Stromal cell of bone marrow (primary cell): ENCODE results near the gene EBP.
"Not testable (repeated sequence)": the region's sequence is repeated elsewhere in the genome, so short reads cannot be mapped to it uniquely, and the experiment has no call there.

Experiments used
- DNase-seq: peaks from one replicate; pipeline ENCODE4 v3.0.0-alpha.2; 2012; ENCODE audit warnings: low read depth

Gene EBP

GRCh38 chrX:48493890-48494364, 27.7 kb upstream of the EBP start:
- no peak for DNase-seq

DNA sequence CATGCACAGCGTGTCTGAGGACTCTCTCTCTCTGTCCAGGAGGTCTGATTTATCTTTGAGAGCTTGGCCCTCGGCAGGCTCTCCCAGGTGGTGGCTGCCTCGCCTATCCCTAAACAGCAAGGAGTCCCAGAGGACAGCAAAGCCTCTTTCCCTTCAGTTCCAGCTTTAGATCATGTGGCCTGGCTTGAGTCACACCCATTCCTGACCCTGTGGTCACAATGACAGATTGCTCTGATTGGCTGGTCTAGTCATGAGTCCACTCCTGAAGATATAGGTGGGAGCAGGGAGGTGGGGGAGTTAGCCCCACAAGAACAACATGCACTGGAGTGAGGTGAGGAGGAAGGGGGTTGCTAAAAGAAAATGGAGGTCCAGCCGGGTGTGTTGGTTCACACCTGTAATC, 24.9 kb upstream of the EBP start:
- no peak for DNase-seq

DNA sequence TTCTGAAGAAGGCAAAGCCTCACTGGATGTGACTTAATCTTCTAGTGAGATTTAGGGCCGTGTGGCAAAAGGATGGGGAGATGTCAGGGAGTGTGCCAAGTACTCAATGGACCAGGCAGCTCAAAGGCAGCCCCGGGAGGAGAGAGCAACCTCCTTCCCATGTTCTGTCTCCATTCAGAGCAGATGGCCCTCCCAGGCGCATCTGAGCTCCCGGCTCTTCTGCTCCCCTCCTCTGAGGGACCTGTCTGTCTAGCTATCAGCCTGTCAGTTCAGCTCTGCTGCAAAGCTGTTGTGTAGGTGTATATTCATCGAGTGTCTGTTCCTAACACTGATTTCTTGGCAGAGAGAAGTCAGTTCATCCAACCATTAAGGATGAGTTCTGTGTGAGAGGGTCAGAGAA, 23.7 kb upstream of the EBP start:
- no peak for DNase-seq

DNA sequence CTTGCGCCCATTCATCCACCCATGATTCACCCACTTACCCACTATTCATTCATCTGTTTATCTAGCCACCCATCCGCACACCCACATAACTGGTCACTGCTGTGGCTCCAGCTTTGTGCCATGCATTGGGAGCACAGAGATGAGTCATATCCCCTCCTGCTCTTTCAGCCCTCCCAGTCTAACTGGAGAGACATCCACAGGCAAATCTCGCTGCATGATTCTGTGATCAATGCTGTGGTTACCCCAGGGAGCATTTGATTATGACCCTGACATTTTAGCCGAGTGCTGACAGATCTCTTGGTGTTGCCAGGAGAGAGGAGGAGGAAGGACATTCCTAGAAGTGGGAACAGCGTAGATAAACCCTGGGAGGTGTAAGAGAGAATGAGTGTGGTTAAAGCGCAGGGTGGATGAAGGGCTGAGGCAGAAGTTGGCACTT, 23.2 kb upstream of the EBP start:
- DNase-seq: peak; percentile 63

- no peak for DNase-seq
Measured at GRCh38 chrX:48504261-48504660, 17.3 kb upstream of the EBP start.

DNA sequence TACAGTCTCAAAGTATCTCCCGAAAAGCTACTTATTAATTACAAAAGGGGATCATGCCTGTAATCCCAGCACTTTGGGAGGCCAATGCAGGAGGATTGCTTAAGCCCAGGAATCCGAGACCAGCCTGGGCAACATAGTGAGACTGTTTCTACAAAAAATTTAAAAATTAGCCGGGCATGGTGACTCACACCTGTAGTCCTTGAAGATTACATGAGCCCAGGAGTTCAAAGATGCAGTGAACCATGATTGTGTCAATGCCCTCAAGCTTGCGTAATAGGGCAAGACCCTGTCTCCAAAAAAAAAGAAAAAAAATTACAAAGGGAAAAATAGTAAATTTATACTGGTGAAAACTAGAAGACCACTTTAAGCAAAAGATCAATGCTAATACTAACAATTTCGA, 16.1 kb upstream of the EBP start:
- DNase-seq: no peak

DNA sequence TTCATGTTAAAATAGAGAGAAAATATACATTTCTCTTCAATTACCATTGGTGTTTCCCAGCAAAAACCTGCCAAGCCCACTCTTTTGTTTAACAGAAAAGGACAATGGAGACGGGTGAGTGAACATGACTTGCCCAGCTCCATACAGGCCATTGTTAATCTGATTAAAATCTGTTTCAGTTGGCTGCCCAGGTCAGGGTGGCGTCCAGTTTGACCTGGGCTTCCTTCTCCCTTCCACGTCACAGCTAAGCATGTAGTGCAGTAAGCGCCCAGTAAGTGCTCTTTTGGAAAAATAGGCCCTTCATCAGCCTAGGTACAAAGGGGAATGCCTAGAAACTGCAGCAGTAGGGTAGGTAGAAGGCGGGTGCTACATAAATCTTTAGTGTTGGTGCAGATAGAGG, 14.4 kb upstream of the EBP start:
- DNase-seq: no peak

DNA sequence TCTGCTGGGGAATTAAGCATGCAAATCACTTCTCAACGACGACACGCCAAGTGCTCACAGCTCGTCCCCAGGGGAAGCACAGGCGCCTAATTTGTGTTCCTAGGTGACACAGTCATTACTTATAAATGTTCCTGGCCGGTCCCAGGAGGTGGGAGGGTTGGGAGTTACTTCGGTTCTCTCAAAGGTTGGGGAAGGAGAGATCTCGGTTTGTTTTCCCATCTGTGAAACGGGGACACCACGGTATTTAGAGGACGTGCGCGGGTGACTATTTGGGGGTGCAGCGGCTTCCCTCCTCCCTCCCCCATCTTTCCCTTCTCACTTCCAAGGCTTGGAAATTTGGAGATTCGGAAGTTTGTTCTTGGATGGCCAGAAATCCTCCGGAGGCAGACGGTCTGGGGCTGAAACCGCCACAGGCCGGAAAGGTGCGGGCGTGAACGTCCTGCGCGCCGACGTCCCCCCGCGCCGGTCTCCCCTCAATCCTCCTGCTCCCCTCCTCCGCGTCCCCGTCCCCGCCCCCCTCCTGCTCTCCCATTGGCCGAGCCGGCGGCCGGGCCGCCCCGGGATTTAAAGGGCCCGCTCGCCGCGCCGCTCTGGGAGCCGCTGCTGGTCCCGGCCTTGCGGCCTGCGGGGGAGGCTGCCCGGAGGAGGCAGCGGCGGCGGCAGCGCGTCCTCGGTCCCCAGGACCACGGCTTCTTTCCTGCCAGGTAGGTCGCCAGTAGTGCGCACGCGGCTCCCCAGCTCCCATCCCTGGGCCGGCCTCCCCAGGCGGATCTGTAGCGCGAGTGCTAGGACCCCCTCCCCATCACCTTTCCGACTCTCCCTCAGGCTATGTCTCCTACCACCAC, 13.0 kb upstream of the EBP start, which contains the start of gene PORCN:
Gene PORCN, plus strand, starts transcription at position 593 of the 845 bp plus-strand sequence. CDS start 829 bp downstream, outside the sequence.
- DNase-seq: no peak

- no peak for DNase-seq
Measured at GRCh38 chrX:48509245-48509590, 12.4 kb upstream of the EBP start.

DNA sequence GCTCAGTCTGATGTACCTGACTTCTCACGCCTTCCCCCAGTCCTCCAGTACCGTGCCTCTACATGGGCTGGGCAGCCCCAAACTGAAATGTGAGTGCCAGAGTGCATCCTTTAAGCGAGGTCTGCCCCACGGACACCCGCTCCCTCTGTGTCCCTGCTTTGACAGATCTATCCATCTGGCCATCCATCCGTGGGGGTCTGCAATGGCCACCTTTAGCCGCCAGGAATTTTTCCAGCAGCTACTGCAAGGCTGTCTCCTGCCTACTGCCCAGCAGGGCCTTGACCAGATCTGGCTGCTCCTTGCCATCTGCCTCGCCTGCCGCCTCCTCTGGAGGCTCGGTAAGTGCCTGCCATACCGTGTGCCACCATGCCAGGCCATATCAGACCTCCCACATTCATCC, 12.0 kb upstream of the EBP start:
- DNase-seq: no peak

- no peak for DNase-seq
Measured at GRCh38 chrX:48511560-48511959, 10.0 kb upstream of the EBP start.

DNA sequence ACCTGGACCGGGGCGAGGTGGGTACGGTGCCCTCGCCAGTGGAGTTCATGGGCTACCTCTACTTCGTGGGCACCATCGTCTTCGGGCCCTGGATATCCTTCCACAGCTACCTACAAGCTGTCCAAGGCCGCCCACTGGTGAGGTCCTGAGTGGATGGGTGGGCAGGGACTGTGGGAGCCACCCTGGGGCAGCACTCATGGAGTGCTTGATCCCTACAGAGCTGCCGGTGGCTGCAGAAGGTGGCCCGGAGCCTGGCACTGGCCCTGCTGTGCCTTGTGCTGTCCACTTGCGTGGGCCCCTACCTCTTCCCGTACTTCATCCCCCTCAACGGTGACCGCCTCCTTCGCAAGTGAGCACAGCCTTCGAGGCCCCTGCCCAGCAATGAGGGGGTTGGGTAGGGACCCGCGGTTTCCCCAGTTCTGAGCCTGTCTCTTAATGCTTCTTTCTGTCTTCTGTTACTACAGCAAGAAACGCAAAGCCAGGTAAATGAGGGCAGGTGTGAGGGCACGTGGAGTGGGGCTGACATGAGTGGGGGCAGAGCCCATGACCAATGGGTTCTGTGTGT, 9.2 kb upstream of the EBP start:
- DNase-seq: no peak

GRCh38 chrX:48513670-48514069, 7.9 kb upstream of the EBP start:
- no peak for DNase-seq

- no peak for DNase-seq
Measured at GRCh38 chrX:48514126-48514806, 7.3 kb upstream of the EBP start.

DNA sequence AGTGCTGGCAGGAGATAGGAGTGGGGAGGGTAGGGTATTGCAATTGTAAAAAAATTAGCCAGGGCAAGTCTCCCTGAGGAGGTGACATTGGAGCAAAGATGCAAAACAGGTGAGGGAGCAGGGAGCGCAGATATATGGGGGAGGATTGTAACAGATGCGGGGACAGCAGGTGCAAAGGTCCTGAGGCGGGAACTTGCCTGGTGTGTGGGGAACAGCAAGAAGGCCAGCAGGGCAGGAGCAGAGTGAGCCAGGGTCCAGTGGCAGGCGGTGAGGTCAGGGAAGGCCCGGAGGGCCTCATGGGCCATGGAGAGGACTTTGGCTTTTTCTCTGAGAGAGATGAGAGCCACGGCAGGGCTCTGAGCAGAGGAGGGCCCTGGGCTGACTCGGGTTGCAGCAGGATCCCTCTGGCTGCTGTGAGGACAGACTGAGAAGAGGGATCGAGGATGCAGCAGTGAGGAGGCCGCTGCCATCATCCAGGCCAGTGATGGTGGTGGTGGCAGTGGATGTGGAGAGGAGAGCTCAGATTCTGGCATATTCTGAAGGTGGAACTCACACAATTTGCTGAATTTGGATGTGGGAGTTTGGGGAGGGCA, 6.6 kb upstream of the EBP start:
- DNase-seq: no peak

- DNase-seq: no peak
Measured at GRCh38 chrX:48515842-48516241, 5.8 kb upstream of the EBP start.

DNA sequence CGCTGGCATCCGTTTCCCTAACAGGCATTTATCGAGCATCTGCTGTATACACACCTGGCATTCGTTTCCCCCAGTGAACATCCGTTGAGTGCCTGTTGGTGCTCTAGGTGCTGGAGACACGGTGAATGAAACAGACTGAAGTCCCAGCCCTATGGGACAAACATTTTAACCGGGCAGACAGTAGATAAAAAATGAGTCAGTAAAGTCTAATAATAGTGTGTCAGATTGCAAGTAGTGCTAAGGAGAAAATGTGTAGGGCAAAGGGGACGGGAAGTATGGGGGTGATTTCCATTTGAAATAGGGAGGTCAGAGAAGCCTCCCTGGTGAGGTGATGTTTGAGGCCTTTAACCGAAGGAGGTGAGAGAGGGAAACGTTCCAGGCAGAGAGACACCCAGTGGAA, 5.3 kb upstream of the EBP start:
- no peak for DNase-seq

DNA sequence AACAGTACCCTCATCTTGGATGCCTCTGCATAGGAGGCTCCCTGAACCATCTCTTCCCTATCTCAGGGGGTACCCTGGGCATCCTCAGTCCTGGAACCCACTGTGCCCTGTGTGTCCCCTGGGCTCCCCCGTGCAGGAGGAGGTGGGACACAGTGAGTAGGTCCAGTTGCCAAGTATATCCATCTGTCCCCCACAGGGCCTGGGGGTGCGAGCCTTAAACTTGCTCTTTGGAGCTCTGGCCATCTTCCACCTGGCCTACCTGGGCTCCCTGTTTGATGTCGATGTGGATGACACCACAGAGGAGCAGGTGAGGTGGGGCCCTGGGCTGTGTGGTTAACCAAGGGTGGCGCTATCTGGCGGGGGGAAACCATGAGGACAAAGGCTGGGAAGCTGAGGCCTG, 4.6 kb upstream of the EBP start:
- DNase-seq: no peak

GRCh38 chrX:48519481-48519880, 2.1 kb upstream of the EBP start:
- not testable (repeated sequence) for DNase-seq

GRCh38 chrX:48520455-48520854, 1.2 kb upstream of the EBP start:
- DNase-seq: no peak

DNA sequence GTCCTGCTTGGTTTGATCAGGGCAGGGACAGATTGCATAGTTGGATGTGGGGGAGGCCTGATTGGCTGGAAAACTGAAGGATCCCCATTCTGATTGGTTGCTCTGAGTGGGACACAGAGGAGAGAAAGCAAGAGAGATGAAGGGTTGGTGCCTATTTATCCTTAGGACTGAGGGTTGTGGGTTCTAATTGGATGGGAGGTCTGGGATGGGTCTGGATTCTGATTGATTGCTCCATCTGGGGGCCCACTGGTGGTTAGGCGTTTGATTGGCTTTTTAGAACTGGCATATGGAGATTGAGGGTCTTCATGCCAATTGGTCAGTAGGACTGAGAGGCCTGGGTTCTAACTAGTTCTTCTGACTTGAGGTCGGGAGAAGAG, 644 bp upstream of the EBP start:
- no peak for DNase-seq

- no peak for DNase-seq
Measured at GRCh38 chrX:48522291-48522690, 683 bp downstream of the EBP start.

GRCh38 chrX:48523682-48524081, 2.1 kb downstream of the EBP start:
- no peak for DNase-seq
